GM12878 (cell line): ENCODE measurements around the gene ROR2.

Experiments used
- CBFB ChIP-seq: IDR thresholded peaks from 2 replicates; pipeline ENCODE4 v1.6.1; 2016; ENCODE audit warnings: antibody characterized with exemption, low read depth
- CHD2 ChIP-seq: IDR thresholded peaks from 2 replicates; pipeline ENCODE4 v1.6.1; 2011; ENCODE audit warnings: low read depth, low read length, improper control_type of control experiment, borderline replicate concordance
- ESRRA ChIP-seq: IDR thresholded peaks from 2 replicates; pipeline ENCODE4 v1.6.1; 2012; ENCODE audit warnings: mild to moderate bottlenecking, low read length, improper control_type of control experiment
- EZH2 ChIP-seq: IDR thresholded peaks from 2 replicates; pipeline ENCODE4 v1.6.1; 2012; ENCODE audit warnings: low read depth, mild to moderate bottlenecking, control low read depth, inconsistent platforms, low read length, borderline replicate concordance; ENCODE audit not compliant: control insufficient read depth
- PAX8 ChIP-seq: fragments of 450-650 bp; IDR thresholded peaks from 2 replicates; pipeline ENCODE4 v1.6.1; 2017; ENCODE audit warnings: mild to moderate bottlenecking, moderate library complexity
- POLR2A ChIP-seq: IDR thresholded peaks from 2 replicates; pipeline ENCODE4 v1.6.1; 2011; ENCODE audit warnings: low read depth, mild to moderate bottlenecking, low read length
- ZNF274 ChIP-seq: IDR thresholded peaks from one replicate; pipeline ENCODE4 v1.8.0; 2011; ENCODE audit not compliant: insufficient read length, insufficient read depth
- TF ChIP-seq, protein P1 (sequence below), 3 experiments: IDR thresholded peaks in 2 of 3; conservative IDR thresholded peaks in 1 of 3; 2 replicates each; pipeline ENCODE4 v1.5.1; 2011; ENCODE audit warnings: low read depth in 3 of 3, low read length in 3 of 3, mild to moderate bottlenecking in 3 of 3, control low read depth in 2 of 3, moderate library complexity in 2 of 3, inconsistent platforms in 1 of 3, mixed read lengths in 1 of 3; ENCODE audit not compliant: control insufficient read depth in 2 of 3, insufficient read depth in 1 of 3; ENCODE audit errors: extremely low read depth in 1 of 3

GRCh38 chr9:91694081-91694870 is 255.8 kb downstream of the ROR2 start:
- TF ChIP-seq POLR2A, result no peak
- no peak for TF ChIP-seq CHD2
- TF ChIP-seq ESRRA, result no peak
- TF ChIP-seq CBFB, result no peak
- TF ChIP-seq ZNF274, result no peak
- TF ChIP-seq, protein P1, sequence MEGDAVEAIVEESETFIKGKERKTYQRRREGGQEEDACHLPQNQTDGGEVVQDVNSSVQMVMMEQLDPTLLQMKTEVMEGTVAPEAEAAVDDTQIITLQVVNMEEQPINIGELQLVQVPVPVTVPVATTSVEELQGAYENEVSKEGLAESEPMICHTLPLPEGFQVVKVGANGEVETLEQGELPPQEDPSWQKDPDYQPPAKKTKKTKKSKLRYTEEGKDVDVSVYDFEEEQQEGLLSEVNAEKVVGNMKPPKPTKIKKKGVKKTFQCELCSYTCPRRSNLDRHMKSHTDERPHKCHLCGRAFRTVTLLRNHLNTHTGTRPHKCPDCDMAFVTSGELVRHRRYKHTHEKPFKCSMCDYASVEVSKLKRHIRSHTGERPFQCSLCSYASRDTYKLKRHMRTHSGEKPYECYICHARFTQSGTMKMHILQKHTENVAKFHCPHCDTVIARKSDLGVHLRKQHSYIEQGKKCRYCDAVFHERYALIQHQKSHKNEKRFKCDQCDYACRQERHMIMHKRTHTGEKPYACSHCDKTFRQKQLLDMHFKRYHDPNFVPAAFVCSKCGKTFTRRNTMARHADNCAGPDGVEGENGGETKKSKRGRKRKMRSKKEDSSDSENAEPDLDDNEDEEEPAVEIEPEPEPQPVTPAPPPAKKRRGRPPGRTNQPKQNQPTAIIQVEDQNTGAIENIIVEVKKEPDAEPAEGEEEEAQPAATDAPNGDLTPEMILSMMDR (IDR thresholded peaks at IDR 0.05 in 2 of 3, conservative IDR thresholded peaks at IDR 0.05 in 1 of 3; ENCODE audit: control insufficient read depth in 2 of 3, extremely low read depth in 1 of 3, insufficient read depth in 1 of 3, low read depth in 3 of 3, low read length in 3 of 3), result no peak
- no peak for TF ChIP-seq PAX8
- TF ChIP-seq EZH2, result no peak
